ENCODE results near the gene TNF. TPM values are rescaled to one million over a fixed set of nuclear protein-coding genes. Genes with fewer than 3 reads are reported as not detected.
A peak's percentile ranks its signal among the peaks of the same experiment; 100 is the strongest.

Gene TNF
- total RNA-seq, 4 donors from 2014 or later: 1.0 to 6.4 (median 3.3) TPM

DNA sequence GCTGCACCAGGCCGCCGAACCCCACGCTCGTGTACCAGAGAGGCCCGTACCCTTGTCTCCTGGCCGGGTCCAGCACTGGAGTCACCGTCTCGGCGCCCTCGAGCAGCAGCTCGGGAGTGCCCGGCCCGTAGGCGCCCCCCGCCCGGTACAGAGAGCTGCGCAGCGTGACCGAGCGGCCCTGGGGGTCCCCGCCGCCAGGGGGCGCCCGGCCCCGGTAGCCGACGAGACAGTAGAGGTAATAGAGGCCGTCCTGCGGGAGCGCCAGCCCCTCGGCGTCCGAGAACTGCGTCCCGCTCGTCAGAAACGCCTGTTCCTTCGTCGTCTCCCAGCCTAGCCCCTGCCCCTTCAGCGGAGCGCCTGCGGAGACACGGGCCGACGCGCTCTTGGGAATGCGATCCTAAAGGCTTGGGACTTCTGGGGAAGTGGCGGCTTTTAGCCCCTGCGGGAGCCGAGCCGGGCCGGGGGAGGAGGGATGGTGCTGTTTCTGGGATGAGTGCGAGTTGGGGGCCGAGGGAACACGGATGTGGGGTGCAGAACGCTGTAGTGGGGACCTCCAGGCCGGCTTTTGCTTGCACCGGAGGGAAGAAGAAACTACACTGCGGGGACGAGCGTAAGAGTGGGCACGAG lies 5.6 kb downstream of the TNF start:
- Histone ChIP-seq H3K9me3 (no peaks in the 10 kb centered on the region), H3K27ac (peak overlapping the region; percentile 39), H3K36me3 (no peaks in the 10 kb centered on the region), H3K4me3 (peak overlapping the region; percentile 62), H3K27me3 (no peaks in the 10 kb centered on the region), H3K4me1 (peaks cover 10% of the 10 kb centered on the region)
- TF ChIP-seq, protein P1, sequence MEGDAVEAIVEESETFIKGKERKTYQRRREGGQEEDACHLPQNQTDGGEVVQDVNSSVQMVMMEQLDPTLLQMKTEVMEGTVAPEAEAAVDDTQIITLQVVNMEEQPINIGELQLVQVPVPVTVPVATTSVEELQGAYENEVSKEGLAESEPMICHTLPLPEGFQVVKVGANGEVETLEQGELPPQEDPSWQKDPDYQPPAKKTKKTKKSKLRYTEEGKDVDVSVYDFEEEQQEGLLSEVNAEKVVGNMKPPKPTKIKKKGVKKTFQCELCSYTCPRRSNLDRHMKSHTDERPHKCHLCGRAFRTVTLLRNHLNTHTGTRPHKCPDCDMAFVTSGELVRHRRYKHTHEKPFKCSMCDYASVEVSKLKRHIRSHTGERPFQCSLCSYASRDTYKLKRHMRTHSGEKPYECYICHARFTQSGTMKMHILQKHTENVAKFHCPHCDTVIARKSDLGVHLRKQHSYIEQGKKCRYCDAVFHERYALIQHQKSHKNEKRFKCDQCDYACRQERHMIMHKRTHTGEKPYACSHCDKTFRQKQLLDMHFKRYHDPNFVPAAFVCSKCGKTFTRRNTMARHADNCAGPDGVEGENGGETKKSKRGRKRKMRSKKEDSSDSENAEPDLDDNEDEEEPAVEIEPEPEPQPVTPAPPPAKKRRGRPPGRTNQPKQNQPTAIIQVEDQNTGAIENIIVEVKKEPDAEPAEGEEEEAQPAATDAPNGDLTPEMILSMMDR (IDR thresholded peaks at IDR 0.05): peak; percentile 81 to 96
- TF ChIP-seq EP300 (IDR thresholded peaks at IDR 0.05): no peak
- WGBS: 1% methylated on average over 45 of the region's 62 CpGs
- DNase-seq (ENCODE audit: low spot score in 2 of 2): peak; percentile 89 to 91

- Histone ChIP-seq H3K27me3 (no peaks in the 10 kb centered on the region), H3K4me3 (peak overlapping the region; percentile 62), H3K4me1 (peaks cover 10% of the 10 kb centered on the region), H3K36me3 (no peaks in the 10 kb centered on the region), H3K9me3 (no peaks in the 10 kb centered on the region), H3K27ac (peak overlapping the region; percentile 39)
- TF ChIP-seq EP300 (IDR thresholded peaks at IDR 0.05) (no peak), POLR2A (IDR thresholded peaks at IDR 0.05) (no peak)
- TF ChIP-seq, protein P1 (IDR thresholded peaks at IDR 0.05): no peak
- DNase-seq (ENCODE audit: low spot score in 2 of 2): no peak
- whole genome bisulfite sequencing: 20% methylated on average over 16 of the region's 21 CpGs
Measured at GRCh38 chr6:31581434-31582229, 6.3 kb downstream of the TNF start.

DNA sequence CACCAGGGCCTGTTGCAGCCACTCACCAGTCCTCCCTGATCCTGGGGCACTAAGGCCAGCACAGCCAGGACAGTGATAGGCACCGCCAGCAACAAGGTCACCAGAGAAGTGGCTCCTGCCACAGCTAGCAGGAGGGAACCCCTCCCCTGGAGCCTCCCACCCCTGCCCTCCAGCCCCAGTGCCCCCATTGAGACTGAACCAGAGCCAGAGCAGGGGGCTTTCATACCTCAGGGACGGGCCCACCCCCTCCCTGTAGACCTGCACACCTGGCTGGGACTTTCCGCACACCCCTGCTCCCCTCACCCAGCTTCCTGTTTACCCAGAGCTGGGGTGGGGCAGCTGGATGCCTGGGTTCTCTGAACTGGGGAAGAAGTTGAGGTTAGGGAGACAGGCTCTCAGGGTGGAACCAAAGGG lies 6.9 kb downstream of the TNF start, which contains the start of gene LTB:
LTB (minus strand) TSS at position 195 of the 414 bp plus-strand sequence; CDS start at position 188, 7 bp downstream.
- peak within 1 kb of the TSS; percentile 62 for H3K4me3 ChIP-seq
- peaks cover 10% of the 10 kb centered on the region for H3K4me1 ChIP-seq
- no peaks in the 10 kb centered on the region for H3K36me3 ChIP-seq
- no peak for DNase-seq (ENCODE audit: low spot score in 2 of 2)
- H3K27ac ChIP-seq: peak within 1 kb of the TSS; percentile 39
- TF ChIP-seq EP300 (IDR thresholded peaks at IDR 0.05): no peak
- TF ChIP-seq POLR2A (IDR thresholded peaks at IDR 0.05): no peak
- TF ChIP-seq, protein P1 (IDR thresholded peaks at IDR 0.05): no peak
- TF ChIP-seq POLR2AphosphoS5 (IDR thresholded peaks at IDR 0.05): no peak
- no peaks in the 10 kb centered on the region for H3K27me3 ChIP-seq
- 63% methylated on average over 2 of the region's 3 CpGs for WGBS
- no peaks in the 10 kb centered on the region for H3K9me3 ChIP-seq

DNA sequence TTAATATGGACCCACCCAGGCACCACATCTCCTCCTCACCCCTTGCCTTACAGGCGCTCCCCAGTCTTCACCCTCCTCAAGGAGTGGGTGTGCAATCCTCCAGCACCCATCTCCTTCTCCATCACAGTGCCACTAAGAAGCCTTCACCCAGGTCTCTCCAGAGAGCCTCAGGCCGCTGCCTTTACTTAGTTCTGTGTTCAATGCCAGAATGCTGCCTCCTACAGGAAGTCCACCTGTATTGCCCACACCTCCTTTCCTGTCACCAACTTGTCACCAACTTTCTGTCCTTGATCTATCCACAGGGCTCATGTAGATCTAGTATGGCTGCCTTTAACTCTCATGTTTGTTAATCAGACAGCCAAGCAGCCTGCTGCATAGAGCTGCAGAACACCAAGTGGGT lies 10.1 kb downstream of the TNF start:
- H3K36me3 ChIP-seq: no peaks in the 10 kb centered on the region
- TF ChIP-seq POLR2AphosphoS5 (IDR thresholded peaks at IDR 0.05) (no peak), EP300 (IDR thresholded peaks at IDR 0.05) (no peak), POLR2A (IDR thresholded peaks at IDR 0.05) (no peak)
- TF ChIP-seq, protein P1 (IDR thresholded peaks at IDR 0.05): no peak
- H3K27ac ChIP-seq: no peak overlapping the region
- no peaks in the 10 kb centered on the region for H3K27me3 ChIP-seq
- peaks cover 12% of the 10 kb centered on the region for H3K4me1 ChIP-seq
- 66% methylated on average over 2 of the region's 2 CpGs for WGBS
- H3K4me3 ChIP-seq: no peak overlapping the region
- H3K9me3 ChIP-seq: no peaks in the 10 kb centered on the region
- DNase-seq (ENCODE audit: low spot score in 2 of 2): no peak

- Histone ChIP-seq H3K27ac (no peak within 1 kb of the TSS), H3K4me3 (no peak within 1 kb of the TSS), H3K4me1 (peaks cover 12% of the 10 kb centered on the region), H3K36me3 (no peaks in the 10 kb centered on the region), H3K27me3 (no peaks in the 10 kb centered on the region), H3K9me3 (no peaks in the 10 kb centered on the region)
- TF ChIP-seq POLR2AphosphoS5 (IDR thresholded peaks at IDR 0.05) (no peak), EP300 (IDR thresholded peaks at IDR 0.05) (no peak), POLR2A (IDR thresholded peaks at IDR 0.05) (no peak)
- TF ChIP-seq, protein P1 (IDR thresholded peaks at IDR 0.05): no peak
- DNase-seq (ENCODE audit: low spot score in 2 of 2): no peak
- 55% methylated on average over 1 of the region's 1 CpG for WGBS
Measured at GRCh38 chr6:31586008-31586407, 10.6 kb downstream of the TNF start, which contains the start of gene LST1. TSS of gene LST1 (plus strand) at chr6:31586277. CDS start at chr6:31587300, 1,023 bp downstream.
